VCaP (cell line): ENCODE data around the gene SLC26A6.

ENCODE experiments used
- H3K27ac ChIP-seq: fragments of 450-650 bp; 2 replicates; pipeline ENCODE4 v1.5.1; 2017
- CTCF ChIP-seq: fragments of 450-650 bp; conservative IDR thresholded peaks from 2 replicates; pipeline ENCODE4 v1.5.1; 2017; ENCODE audit warnings: mild to moderate bottlenecking, moderate library complexity

The SLC26A6 gene

GRCh38 chr3:48595526-48596121 is 39.6 kb downstream of the SLC26A6 start:
- no peak overlapping the region for H3K27ac ChIP-seq
- no peak for TF ChIP-seq CTCF

- no peak for TF ChIP-seq CTCF
- no peak within 1 kb of the TSS for H3K27ac ChIP-seq
Measured at GRCh38 chr3:48595075-48595525, 40.2 kb downstream of the SLC26A6 start, which contains the start of gene COL7A1. Gene COL7A1, minus strand, starts transcription at chr3:48595329. Its CDS starts 170 bp downstream, at chr3:48595159.

GRCh38 chr3:48594417-48595049 is 40.7 kb downstream of the SLC26A6 start:
- H3K27ac ChIP-seq, result no peak overlapping the region
- TF ChIP-seq CTCF, result no peak

- TF ChIP-seq CTCF, result no peak
- no peak overlapping the region for H3K27ac ChIP-seq
Measured at GRCh38 chr3:48593337-48593736, 41.9 kb downstream of the SLC26A6 start.

GRCh38 chr3:48592519-48593087 is 42.7 kb downstream of the SLC26A6 start:
- no peak overlapping the region for H3K27ac ChIP-seq
- TF ChIP-seq CTCF, result no peak

GRCh38 chr3:48591886-48592518 is 43.3 kb downstream of the SLC26A6 start:
- TF ChIP-seq CTCF, result no peak
- H3K27ac ChIP-seq, result no peak overlapping the region

GRCh38 chr3:48591436-48591835 is 43.8 kb downstream of the SLC26A6 start:
- TF ChIP-seq CTCF, result no peak
- H3K27ac ChIP-seq, result no peak overlapping the region
